ENCODE measurements around the gene GLB1L3. TPM values are rescaled to one million over a fixed set of nuclear protein-coding genes. Genes with fewer than 3 reads are reported as not detected.

The GLB1L3 gene
- total and polyA plus RNA-seq, 2 donors (not counting 3 experiments of a cell fraction or from before 2014, with no cell fraction given) = not detected

- TF ChIP-seq, protein P1, sequence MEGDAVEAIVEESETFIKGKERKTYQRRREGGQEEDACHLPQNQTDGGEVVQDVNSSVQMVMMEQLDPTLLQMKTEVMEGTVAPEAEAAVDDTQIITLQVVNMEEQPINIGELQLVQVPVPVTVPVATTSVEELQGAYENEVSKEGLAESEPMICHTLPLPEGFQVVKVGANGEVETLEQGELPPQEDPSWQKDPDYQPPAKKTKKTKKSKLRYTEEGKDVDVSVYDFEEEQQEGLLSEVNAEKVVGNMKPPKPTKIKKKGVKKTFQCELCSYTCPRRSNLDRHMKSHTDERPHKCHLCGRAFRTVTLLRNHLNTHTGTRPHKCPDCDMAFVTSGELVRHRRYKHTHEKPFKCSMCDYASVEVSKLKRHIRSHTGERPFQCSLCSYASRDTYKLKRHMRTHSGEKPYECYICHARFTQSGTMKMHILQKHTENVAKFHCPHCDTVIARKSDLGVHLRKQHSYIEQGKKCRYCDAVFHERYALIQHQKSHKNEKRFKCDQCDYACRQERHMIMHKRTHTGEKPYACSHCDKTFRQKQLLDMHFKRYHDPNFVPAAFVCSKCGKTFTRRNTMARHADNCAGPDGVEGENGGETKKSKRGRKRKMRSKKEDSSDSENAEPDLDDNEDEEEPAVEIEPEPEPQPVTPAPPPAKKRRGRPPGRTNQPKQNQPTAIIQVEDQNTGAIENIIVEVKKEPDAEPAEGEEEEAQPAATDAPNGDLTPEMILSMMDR (IDR thresholded peaks at IDR 0.05; ENCODE audit: extremely low read depth in 1 of 2, insufficient read depth in 1 of 2, low read depth in 1 of 2, low read length in 2 of 2) = no peak
- no peak for TF ChIP-seq FOS (IDR thresholded peaks at IDR 0.05; ENCODE audit: borderline replicate concordance, insufficient read depth, low read length)
- TF ChIP-seq GATA2 (IDR thresholded peaks at IDR 0.05; ENCODE audit: insufficient read depth, insufficient read length, low read depth, low read length) = peak; percentile 58
- BruUV-seq (replicated peaks) = no TSS peak
- dilution Hi-C loops (cut with MboI; ENCODE audit: extremely low pct_ligation_motif_present, low sequenced_read_pairs) (no loop called here), intact Hi-C loops (cut with micrococcal nuclease) (no loop called here)
- Histone ChIP-seq H3K27me3 (ENCODE audit: control insufficient read depth in 2 of 2, insufficient read depth in 2 of 2, low read length in 2 of 2) (no peaks in the 10 kb centered on the region), H2AFZ (ENCODE audit: low read depth, low read length) (no peak overlapping the region), H3K9me1 (replicated peaks; ENCODE audit: control insufficient read depth, extremely low read depth, insufficient read depth, low read length) (no peaks in the 10 kb centered on the region), H3K9me3 (replicated peaks; ENCODE audit: control insufficient read depth, insufficient read depth, low read length) (no peaks in the 10 kb centered on the region), H3K4me3 (replicated peaks in 1 of 3; ENCODE audit: insufficient read depth in 1 of 3, low read depth in 1 of 3, low read length in 3 of 3) (no peak overlapping the region), H3K9ac (replicated peaks; ENCODE audit: extremely low read depth, insufficient read depth, low read length) (no peak overlapping the region), H3K36me3 (ENCODE audit: control insufficient read depth in 2 of 2, extremely low read depth in 1 of 2, insufficient read depth in 2 of 2, low read length in 2 of 2) (peaks cover 2 to 15% of the 10 kb centered on the region in 2 experiments), H3K79me2 (ENCODE audit: control insufficient read depth, insufficient read depth, low read length) (peaks cover 13% of the 10 kb centered on the region), H3K4me1 (ENCODE audit: control insufficient read depth, extremely low read depth, insufficient read depth, low read length) (no peaks in the 10 kb centered on the region), H4K20me1 (replicated peaks; ENCODE audit: control insufficient read depth, extremely low read depth, insufficient read depth, low read length) (no peaks in the 10 kb centered on the region), H3K27ac (ENCODE audit: insufficient read depth, low read depth, low read length) (no peak overlapping the region), H3K4me2 (ENCODE audit: insufficient read depth, low read length) (no peak overlapping the region)
- ChIA-PET CTCF (interaction anchor here (1.5 kb wide), 1 partner anchor 12 kb away, joined by 5 read pairs; the partner anchor contains the start of genes NCAPD3 and VPS26B), POLR2A (no interaction called here)
- FAIRE-seq = peak; percentile 37
- DNase-seq (ENCODE audit: low read depth, low spot score) = no peak
These were observed 39.2 kb upstream of the GLB1L3 start for GRCh38 chr11:134236834-134237556.

GRCh38 chr11:134237557-134237922, 38.6 kb upstream of the GLB1L3 start:
- Histone ChIP-seq H3K36me3 (ENCODE audit: control insufficient read depth in 2 of 2, extremely low read depth in 1 of 2, insufficient read depth in 2 of 2, low read length in 2 of 2) (peaks cover 2 to 15% of the 10 kb centered on the region in 2 experiments), H3K9me3 (replicated peaks; ENCODE audit: control insufficient read depth, insufficient read depth, low read length) (no peaks in the 10 kb centered on the region), H3K27me3 (ENCODE audit: control insufficient read depth in 2 of 2, insufficient read depth in 2 of 2, low read length in 2 of 2) (no peaks in the 10 kb centered on the region), H3K27ac (ENCODE audit: insufficient read depth, low read depth, low read length) (no peak overlapping the region), H3K79me2 (ENCODE audit: control insufficient read depth, insufficient read depth, low read length) (peaks cover 9% of the 10 kb centered on the region), H2AFZ (ENCODE audit: low read depth, low read length) (no peak overlapping the region), H3K4me3 (replicated peaks in 1 of 3; ENCODE audit: insufficient read depth in 1 of 3, low read depth in 1 of 3, low read length in 3 of 3) (no peak overlapping the region), H3K9ac (replicated peaks; ENCODE audit: extremely low read depth, insufficient read depth, low read length) (no peak overlapping the region), H3K4me1 (ENCODE audit: control insufficient read depth, extremely low read depth, insufficient read depth, low read length) (no peaks in the 10 kb centered on the region), H3K4me2 (ENCODE audit: insufficient read depth, low read length) (no peak overlapping the region), H4K20me1 (replicated peaks; ENCODE audit: control insufficient read depth, extremely low read depth, insufficient read depth, low read length) (no peaks in the 10 kb centered on the region), H3K9me1 (replicated peaks; ENCODE audit: control insufficient read depth, extremely low read depth, insufficient read depth, low read length) (no peaks in the 10 kb centered on the region)
- no TSS peak for BruUV-seq (replicated peaks)
- intact Hi-C loops (cut with micrococcal nuclease) (no loop called here), dilution Hi-C loops (cut with MboI; ENCODE audit: extremely low pct_ligation_motif_present, low sequenced_read_pairs) (no loop called here)
- FAIRE-seq (no peak), DNase-seq (ENCODE audit: low read depth, low spot score) (no peak)
- CTCF ChIA-PET = interaction anchor here (1.5 kb wide), 1 partner anchor 13 kb away, joined by 5 read pairs; the partner anchor contains the start of genes NCAPD3 and VPS26B
- POLR2A ChIA-PET = no interaction called here
- TF ChIP-seq GATA2 (IDR thresholded peaks at IDR 0.05; ENCODE audit: insufficient read depth, insufficient read length, low read depth, low read length) (no peak), MYC (IDR thresholded peaks at IDR 0.05; ENCODE audit: low read depth, low read length) (no peak), JUN (IDR thresholded peaks at IDR 0.05; ENCODE audit: borderline replicate concordance, insufficient read depth, insufficient read length, low read depth) (no peak), POLR2AphosphoS5 (IDR thresholded peaks at IDR 0.05; ENCODE audit: insufficient read depth, low read depth, low read length) (no peak), EZH2 (IDR thresholded peaks at IDR 0.05; ENCODE audit: borderline replicate concordance, low read depth, low read length, severe bottlenecking) (no peak), FOS (IDR thresholded peaks at IDR 0.05; ENCODE audit: borderline replicate concordance, insufficient read depth, low read length) (no peak), POLR2A (IDR thresholded peaks at IDR 0.05; ENCODE audit: low read depth, low read length) (no peak)
- TF ChIP-seq, protein P1 (IDR thresholded peaks at IDR 0.05; ENCODE audit: extremely low read depth in 1 of 2, insufficient read depth in 1 of 2, low read depth in 1 of 2, low read length in 2 of 2) = no peak
- TF ChIP-seq, protein P2, sequence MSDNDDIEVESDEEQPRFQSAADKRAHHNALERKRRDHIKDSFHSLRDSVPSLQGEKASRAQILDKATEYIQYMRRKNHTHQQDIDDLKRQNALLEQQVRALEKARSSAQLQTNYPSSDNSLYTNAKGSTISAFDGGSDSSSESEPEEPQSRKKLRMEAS (IDR thresholded peaks at IDR 0.05; ENCODE audit: insufficient read depth, insufficient read length) = no peak
